HG03457 (cell line): ENCODE data around the gene EPHA1.
"Not testable (repeated sequence)": the region's sequence is repeated elsewhere in the genome, so short reads cannot be mapped to it uniquely, and the experiment has no call there.

Experiments
- ATAC-seq: cut with Tn5 transposase; IDR thresholded peaks from one replicate; pipeline ENCODE4 v1.9.1; 2021; ENCODE audit warnings: moderate number of reproducible peaks; ENCODE audit not compliant: unreplicated experiment

EPHA1 gene

GRCh38 chr7:143433759-143434158 is 25.1 kb upstream of the EPHA1 start:
- ATAC-seq: no peak

GRCh38 chr7:143431109-143431508 is 22.5 kb upstream of the EPHA1 start:
- no peak for ATAC-seq

GRCh38 chr7:143429770-143430698 is 21.4 kb upstream of the EPHA1 start:
- ATAC-seq: no peak

GRCh38 chr7:143426479-143427142 is 18.0 kb upstream of the EPHA1 start:
- ATAC-seq: no peak

- ATAC-seq: not testable (repeated sequence)
These were observed 15.8 kb upstream of the EPHA1 start for GRCh38 chr7:143424476-143424875.

- ATAC-seq: no peak
These were observed 13.4 kb upstream of the EPHA1 start for GRCh38 chr7:143422033-143422432.

- ATAC-seq: not testable (repeated sequence)
These were observed 12.0 kb upstream of the EPHA1 start for GRCh38 chr7:143420624-143421023.

GRCh38 chr7:143419880-143420279 is 11.2 kb upstream of the EPHA1 start:
- ATAC-seq: no peak

- no peak for ATAC-seq
These were observed 10.2 kb upstream of the EPHA1 start for GRCh38 chr7:143418681-143419458.

- no peak for ATAC-seq
These were observed 9.2 kb upstream of the EPHA1 start for GRCh38 chr7:143417734-143418383.

- no peak for ATAC-seq
These were observed 8.0 kb upstream of the EPHA1 start for GRCh38 chr7:143416565-143417149.

GRCh38 chr7:143415742-143416397 is 7.2 kb upstream of the EPHA1 start:
- no peak for ATAC-seq

- not testable (repeated sequence) for ATAC-seq
These were observed 6.6 kb upstream of the EPHA1 start for GRCh38 chr7:143415209-143415608.

- ATAC-seq: no peak
These were observed 4.5 kb upstream of the EPHA1 start for GRCh38 chr7:143413123-143413522.

GRCh38 chr7:143411976-143412708 is 3.5 kb upstream of the EPHA1 start:
- no peak for ATAC-seq

- ATAC-seq: no peak
These were observed 1.9 kb upstream of the EPHA1 start for GRCh38 chr7:143410521-143411004.

- no peak for ATAC-seq
These were observed 387 bp downstream of the EPHA1 start for GRCh38 chr7:143408252-143408685.

- ATAC-seq: no peak
These were observed 1.1 kb downstream of the EPHA1 start for GRCh38 chr7:143407287-143408251.
